HEK293 (cell line): Measurements from ENCODE around the gene GAP43.

Experiments used
- CTCF ChIA-PET: fragments of 350-600 bp; formaldehyde crosslinking; extraction: SDS; loops from one replicate; lab custom pipeline; 2021; ENCODE audit warnings: antibody characterized with exemption; lab: Yijun Ruan, JAX
- POLR2A ChIA-PET: fragments of 300-600 bp; formaldehyde crosslinking; extraction: SDS; loops from one replicate; lab custom pipeline; 2020; ENCODE audit warnings: antibody characterized with exemption, inconsistent platforms; lab: Yijun Ruan, JAX
- H3K27ac ChIP-seq: fragments of 200-500 bp; sonication (Bioruptor generic); 2 replicates; pipeline ENCODE4 v1.5.1; 2014; ENCODE audit warnings: low read depth, low read length, control low read depth, inconsistent platforms; ENCODE audit errors: extremely low read depth
- H3K36me3 ChIP-seq, 2 experiments: fragments of 200-500 bp in 1 of 2; sonication (Bioruptor generic) in 1 of 2; 1 replicate in 1 of 2; 2 replicates in 1 of 2; pipeline ENCODE4 v1.5.1; 2014 to 2017; ENCODE audit warnings: inconsistent platforms in 2 of 2, low read length in 2 of 2; ENCODE audit not compliant: control insufficient read depth in 2 of 2, insufficient read depth in 1 of 2
- H3K4me1 ChIP-seq: fragments of 200-500 bp; sonication (Bioruptor generic); 2 replicates; pipeline ENCODE4 v1.5.1; 2014; ENCODE audit warnings: mild to moderate bottlenecking, low read length, inconsistent platforms; ENCODE audit not compliant: control insufficient read depth, insufficient read depth
- H3K4me3 ChIP-seq: 2 replicates; pipeline ENCODE4 v1.5.1; 2011; ENCODE audit warnings: low read depth, mild to moderate bottlenecking, control low read depth, low read length, moderate library complexity
- H3K9me3 ChIP-seq: fragments of 200-500 bp; sonication (Bioruptor generic); 2 replicates; pipeline ENCODE4 v1.5.1; 2014; ENCODE audit warnings: low read depth, low read length, inconsistent platforms; ENCODE audit not compliant: control insufficient read depth, insufficient read depth
- PRDM1 ChIP-seq: fragments of 450-650 bp; formaldehyde crosslinking; IDR thresholded peaks from 2 replicates; pipeline ENCODE4; 2016; ENCODE audit warnings: missing biosample characterization, missing genetic modification characterization
- REPIN1 ChIP-seq: fragments of 450-650 bp; formaldehyde crosslinking; IDR thresholded peaks from 2 replicates; pipeline ENCODE4 v1.5.1; 2017; ENCODE audit warnings: missing biosample characterization, missing genetic modification characterization, low read depth
- TRIM28 ChIP-seq: IDR thresholded peaks from 2 replicates; pipeline ENCODE4 v1.6.1; 2011; ENCODE audit warnings: low read length, control low read depth, borderline replicate concordance
- YY1 ChIP-seq: fragments of 450-650 bp; formaldehyde crosslinking; IDR thresholded peaks from 2 replicates; pipeline ENCODE4 v1.5.1; 2018; ENCODE audit warnings: missing biosample characterization, missing genetic modification characterization
- ZNF121 ChIP-seq: fragments of 450-650 bp; formaldehyde crosslinking; IDR thresholded peaks from 2 replicates; pipeline ENCODE4 v1.5.1; 2016; ENCODE audit warnings: missing biosample characterization, missing genetic modification characterization
- ZNF132 ChIP-seq: fragments of 450-650 bp; formaldehyde crosslinking; IDR thresholded peaks from 2 replicates; pipeline ENCODE4 v1.5.1; 2017; ENCODE audit warnings: missing biosample characterization, missing genetic modification characterization, borderline replicate concordance
- ZNF138 ChIP-seq: fragments of 450-650 bp; formaldehyde crosslinking; IDR thresholded peaks from 2 replicates; pipeline ENCODE4 v1.5.1; 2016; ENCODE audit warnings: missing biosample characterization, missing genetic modification characterization, borderline replicate concordance
- ZNF175 ChIP-seq: fragments of 450-650 bp; formaldehyde crosslinking; IDR thresholded peaks from 2 replicates; pipeline ENCODE4 v1.5.1; 2016; ENCODE audit warnings: missing biosample characterization, missing genetic modification characterization
- ZNF19 ChIP-seq: fragments of 450-650 bp; formaldehyde crosslinking; IDR thresholded peaks from 2 replicates; pipeline ENCODE4; 2016; ENCODE audit warnings: missing biosample characterization, missing genetic modification characterization, low read depth
- ZNF423 ChIP-seq: fragments of 450-650 bp; formaldehyde crosslinking; IDR thresholded peaks from 2 replicates; pipeline ENCODE4 v1.5.1; 2016; ENCODE audit warnings: missing biosample characterization, missing genetic modification characterization
- ZNF530 ChIP-seq: fragments of 450-650 bp; formaldehyde crosslinking; IDR thresholded peaks from 2 replicates; pipeline ENCODE4 v1.5.1; 2016; ENCODE audit warnings: low read depth, missing biosample characterization, missing genetic modification characterization
- ZNF548 ChIP-seq: fragments of 450-650 bp; formaldehyde crosslinking; IDR thresholded peaks from 2 replicates; pipeline ENCODE4 v1.5.1; 2016; ENCODE audit warnings: missing biosample characterization, missing genetic modification characterization
- ZNF558 ChIP-seq: fragments of 450-650 bp; formaldehyde crosslinking; IDR thresholded peaks from 2 replicates; pipeline ENCODE4 v1.5.1; 2016; ENCODE audit warnings: missing biosample characterization, missing genetic modification characterization
- ZNF561 ChIP-seq: fragments of 450-650 bp; IDR thresholded peaks from 2 replicates; pipeline ENCODE4 v1.5.1; 2018; ENCODE audit warnings: missing biosample characterization, missing genetic modification characterization, borderline replicate concordance
- ZNF596 ChIP-seq: fragments of 450-650 bp; IDR thresholded peaks from 2 replicates; pipeline ENCODE4 v1.5.0; 2018; ENCODE audit warnings: missing biosample characterization, mild to moderate bottlenecking, missing genetic modification characterization, moderate library complexity
- ZNF629 ChIP-seq: fragments of 450-650 bp; formaldehyde crosslinking; IDR thresholded peaks from 2 replicates; pipeline ENCODE4 v1.5.1; 2017; ENCODE audit warnings: missing biosample characterization, missing genetic modification characterization
- ZNF843 ChIP-seq: fragments of 450-650 bp; formaldehyde crosslinking; IDR thresholded peaks from 2 replicates; pipeline ENCODE4 v1.5.1; 2016; ENCODE audit warnings: missing biosample characterization, missing genetic modification characterization
- TF ChIP-seq, protein P1 (sequence below): fragments of 450-650 bp; formaldehyde crosslinking; IDR thresholded peaks from 2 replicates; pipeline ENCODE4 v1.5.1; 2016; ENCODE audit warnings: missing biosample characterization, missing genetic modification characterization
- TF ChIP-seq, protein P2 (sequence below): fragments of 450-650 bp; formaldehyde crosslinking; IDR thresholded peaks from 2 replicates; pipeline ENCODE4 v1.5.1; 2017; ENCODE audit warnings: missing biosample characterization, missing genetic modification characterization
- TF ChIP-seq, protein P3 (sequence below): fragments of 450-650 bp; formaldehyde crosslinking; IDR thresholded peaks from 2 replicates; pipeline ENCODE4 v1.5.1; 2016; ENCODE audit warnings: missing biosample characterization, missing genetic modification characterization, low read depth

GAP43 gene

DNA sequence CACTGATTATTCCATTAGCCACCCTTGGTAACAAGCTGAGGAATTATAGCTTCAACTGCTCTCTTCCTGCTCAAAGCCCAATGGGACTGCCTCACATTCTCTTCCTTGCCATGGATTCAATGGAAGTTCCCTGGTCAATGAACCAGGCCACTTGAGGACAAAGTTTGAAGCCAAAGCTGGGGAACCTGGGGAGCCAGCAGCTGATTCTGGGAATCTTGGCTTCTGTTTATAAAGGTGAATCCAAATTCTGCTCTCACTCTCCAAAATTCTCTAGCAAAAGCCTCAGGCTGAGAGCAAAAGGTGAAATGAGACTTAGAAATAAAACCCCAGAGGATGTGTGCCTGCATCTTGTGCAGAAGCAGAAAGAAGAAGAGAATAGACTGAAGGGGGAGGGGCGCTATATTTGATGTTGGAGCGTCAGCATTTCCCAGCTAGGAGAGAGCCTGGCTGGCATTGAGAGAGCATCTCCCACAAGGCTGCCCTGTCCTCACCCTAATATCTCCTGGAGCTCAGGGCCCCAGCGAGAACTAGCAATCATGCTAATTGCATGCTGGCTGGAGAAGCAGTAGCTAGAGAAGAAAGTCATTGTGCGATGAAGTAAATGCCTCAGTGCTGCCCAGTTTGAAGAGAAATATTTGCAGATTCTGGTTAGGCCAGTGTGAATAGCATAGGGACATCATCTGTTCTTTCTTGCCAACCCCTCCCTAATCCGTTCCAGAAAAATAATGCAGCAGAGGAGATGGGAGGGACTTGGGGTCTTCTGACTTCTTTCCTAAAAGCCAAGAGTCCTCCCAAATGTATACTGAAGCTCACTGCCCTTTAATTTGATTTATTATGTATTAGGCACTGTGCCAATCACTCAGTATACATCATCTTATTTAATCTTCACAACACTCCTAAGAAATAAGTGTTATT is 34.9 kb upstream of the GAP43 start (continued):
- no peak for TF ChIP-seq REPIN1 (tag by site-specific recombination)

DNA sequence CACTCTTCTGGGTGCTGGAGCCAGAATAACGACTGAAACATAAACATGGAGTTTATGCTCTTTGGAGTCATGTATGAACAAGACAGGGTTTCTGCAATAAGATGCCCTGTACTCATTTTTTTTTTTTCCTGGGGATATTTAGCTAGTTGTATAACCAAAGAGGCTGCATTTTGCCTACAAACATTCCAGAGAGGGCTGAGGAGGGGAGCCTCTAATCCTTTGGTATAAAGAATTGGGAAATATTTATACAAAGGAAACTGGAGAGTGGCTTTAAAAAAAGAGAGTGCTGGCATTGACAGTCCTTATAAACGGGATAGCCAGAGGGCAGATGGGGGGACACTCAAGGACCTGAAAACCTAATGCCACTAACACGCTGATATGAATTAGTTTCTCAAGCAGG is 32.4 kb upstream of the GAP43 start:
- no peak for TF ChIP-seq ZNF548 (tag by site-specific recombination)
- no peak for TF ChIP-seq ZNF175 (tag by site-specific recombination)
- no peak for TF ChIP-seq YY1
- no peak for TF ChIP-seq ZNF19 (tag by site-specific recombination)
- no peaks in the 10 kb centered on the region for H3K36me3 ChIP-seq
- no peaks in the 10 kb centered on the region for H3K4me1 ChIP-seq
- CTCF ChIA-PET = no interaction called here
- no peak overlapping the region for H3K4me3 ChIP-seq
- no peak overlapping the region for H3K27ac ChIP-seq
- POLR2A ChIA-PET = no interaction called here
- H3K9me3 ChIP-seq = no peaks in the 10 kb centered on the region

DNA sequence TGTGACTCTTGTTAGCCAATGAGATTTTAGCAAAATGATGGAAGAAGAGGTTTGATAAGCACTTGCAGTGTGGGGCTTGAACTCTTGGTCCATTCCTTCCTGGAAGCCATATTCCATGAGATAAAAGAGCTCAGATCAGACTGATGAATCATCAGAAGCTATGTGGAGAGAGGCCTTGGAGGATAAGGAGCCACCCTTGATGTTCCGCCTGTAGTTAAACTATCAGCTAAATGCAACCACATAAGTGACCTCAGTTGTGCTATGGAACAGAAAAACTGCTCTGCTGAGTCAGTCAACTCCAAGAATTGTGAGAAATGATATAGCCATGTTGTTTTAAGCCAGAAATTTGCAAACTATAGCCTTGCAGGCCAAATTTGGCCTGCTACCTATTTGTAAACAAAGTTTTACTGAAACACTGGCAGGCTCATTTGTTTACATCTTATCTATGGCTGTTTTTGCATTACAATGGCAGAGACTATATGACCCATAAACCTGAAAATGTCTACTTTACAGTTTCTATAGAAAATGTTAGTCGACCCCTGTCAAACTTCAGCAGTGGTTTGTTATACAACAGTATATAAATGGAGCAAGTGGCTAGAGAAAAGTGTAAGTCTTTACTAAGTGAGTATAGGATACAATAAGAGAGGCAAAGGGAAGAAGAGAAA is 27.6 kb upstream of the GAP43 start:
- H3K4me3 ChIP-seq = no peak overlapping the region
- POLR2A ChIA-PET = no interaction called here
- no peaks in the 10 kb centered on the region for H3K36me3 ChIP-seq
- no peaks in the 10 kb centered on the region for H3K9me3 ChIP-seq
- H3K27ac ChIP-seq = no peak overlapping the region
- no peaks in the 10 kb centered on the region for H3K4me1 ChIP-seq
- TF ChIP-seq ZNF132 (tag by site-specific recombination) (no peak), TRIM28 (no peak), ZNF561 (tag by site-specific recombination) (no peak), ZNF138 (tag by site-specific recombination) (no peak), ZNF629 (tag by site-specific recombination) (no peak), ZNF596 (tag by site-specific recombination) (no peak), ZNF843 (tag by site-specific recombination) (no peak), ZNF530 (tag by site-specific recombination) (no peak), PRDM1 (no peak), ZNF121 (no peak), ZNF558 (no peak), ZNF423 (tag by site-specific recombination) (no peak)
- TF ChIP-seq, protein P1, sequence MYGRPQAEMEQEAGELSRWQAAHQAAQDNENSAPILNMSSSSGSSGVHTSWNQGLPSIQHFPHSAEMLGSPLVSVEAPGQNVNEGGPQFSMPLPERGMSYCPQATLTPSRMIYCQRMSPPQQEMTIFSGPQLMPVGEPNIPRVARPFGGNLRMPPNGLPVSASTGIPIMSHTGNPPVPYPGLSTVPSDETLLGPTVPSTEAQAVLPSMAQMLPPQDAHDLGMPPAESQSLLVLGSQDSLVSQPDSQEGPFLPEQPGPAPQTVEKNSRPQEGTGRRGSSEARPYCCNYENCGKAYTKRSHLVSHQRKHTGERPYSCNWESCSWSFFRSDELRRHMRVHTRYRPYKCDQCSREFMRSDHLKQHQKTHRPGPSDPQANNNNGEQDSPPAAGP (tag by site-specific recombination) = no peak
- TF ChIP-seq, protein P2, sequence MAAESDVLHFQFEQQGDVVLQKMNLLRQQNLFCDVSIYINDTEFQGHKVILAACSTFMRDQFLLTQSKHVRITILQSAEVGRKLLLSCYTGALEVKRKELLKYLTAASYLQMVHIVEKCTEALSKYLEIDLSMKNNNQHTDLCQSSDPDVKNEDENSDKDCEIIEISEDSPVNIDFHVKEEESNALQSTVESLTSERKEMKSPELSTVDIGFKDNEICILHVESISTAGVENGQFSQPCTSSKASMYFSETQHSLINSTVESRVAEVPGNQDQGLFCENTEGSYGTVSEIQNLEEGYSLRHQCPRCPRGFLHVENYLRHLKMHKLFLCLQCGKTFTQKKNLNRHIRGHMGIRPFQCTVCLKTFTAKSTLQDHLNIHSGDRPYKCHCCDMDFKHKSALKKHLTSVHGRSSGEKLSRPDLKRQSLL (tag by site-specific recombination) = no peak
- TF ChIP-seq, protein P3, sequence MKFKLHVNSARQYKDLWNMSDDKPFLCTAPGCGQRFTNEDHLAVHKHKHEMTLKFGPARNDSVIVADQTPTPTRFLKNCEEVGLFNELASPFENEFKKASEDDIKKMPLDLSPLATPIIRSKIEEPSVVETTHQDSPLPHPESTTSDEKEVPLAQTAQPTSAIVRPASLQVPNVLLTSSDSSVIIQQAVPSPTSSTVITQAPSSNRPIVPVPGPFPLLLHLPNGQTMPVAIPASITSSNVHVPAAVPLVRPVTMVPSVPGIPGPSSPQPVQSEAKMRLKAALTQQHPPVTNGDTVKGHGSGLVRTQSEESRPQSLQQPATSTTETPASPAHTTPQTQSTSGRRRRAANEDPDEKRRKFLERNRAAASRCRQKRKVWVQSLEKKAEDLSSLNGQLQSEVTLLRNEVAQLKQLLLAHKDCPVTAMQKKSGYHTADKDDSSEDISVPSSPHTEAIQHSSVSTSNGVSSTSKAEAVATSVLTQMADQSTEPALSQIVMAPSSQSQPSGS (tag by site-specific recombination) = no peak
- TF ChIP-seq, all 188 proteins: peak for 0
- CTCF ChIA-PET = no interaction called here
